Activated CD4-positive, alpha-beta T cell treated with anti-CD3 and anti-CD28 coated beads, Interleukin-2, amount 50 U/mL, for 16 hours (primary cell): ENCODE measurements around the gene CFAP97D1.

Experiments used
- DNase-seq: peaks from one replicate; pipeline ENCODE4 v3.0.0-alpha.2; 2020

CFAP97D1 gene

GRCh38 chr17:43780135-43780534 lies at the start of gene CFAP97D1:
Gene CFAP97D1, plus strand, starts transcription at chr17:43780435. Its CDS starts 28 bp downstream, at chr17:43780463.
- no peak for DNase-seq

- DNase-seq = no peak
Measured at GRCh38 chr17:43732958-43733357, 47.3 kb upstream of the CFAP97D1 start.

- DNase-seq = no peak
Measured at GRCh38 chr17:43733956-43734355, 46.3 kb upstream of the CFAP97D1 start.

- no peak for DNase-seq
Measured at GRCh38 chr17:43734376-43734775, 45.9 kb upstream of the CFAP97D1 start.

GRCh38 chr17:43736389-43736788 lies 43.8 kb upstream of the CFAP97D1 start:
- no peak for DNase-seq

- DNase-seq = no peak
Measured at GRCh38 chr17:43737722-43738121, 42.5 kb upstream of the CFAP97D1 start.

- DNase-seq = no peak
Measured at GRCh38 chr17:43740541-43740940, 39.7 kb upstream of the CFAP97D1 start.

GRCh38 chr17:43741636-43742035 lies 38.6 kb upstream of the CFAP97D1 start:
- no peak for DNase-seq

- DNase-seq = no peak
Measured at GRCh38 chr17:43745541-43745940, 34.7 kb upstream of the CFAP97D1 start.

GRCh38 chr17:43750153-43750552 lies 30.1 kb upstream of the CFAP97D1 start:
- DNase-seq = no peak

- DNase-seq = peak; percentile 36
Measured at GRCh38 chr17:43753493-43754129, 26.6 kb upstream of the CFAP97D1 start.

GRCh38 chr17:43754947-43755346 lies 25.3 kb upstream of the CFAP97D1 start:
- DNase-seq = no peak

GRCh38 chr17:43755389-43755875 lies 24.8 kb upstream of the CFAP97D1 start:
- peak; percentile 24 for DNase-seq

GRCh38 chr17:43756201-43756600 lies 24.0 kb upstream of the CFAP97D1 start:
- DNase-seq = no peak

- DNase-seq = no peak
Measured at GRCh38 chr17:43757171-43757660, 23.0 kb upstream of the CFAP97D1 start.

- DNase-seq = no peak
Measured at GRCh38 chr17:43758086-43758485, 22.1 kb upstream of the CFAP97D1 start.

- DNase-seq = no peak
Measured at GRCh38 chr17:43758497-43759174, 21.6 kb upstream of the CFAP97D1 start, which contains the start of gene SOST. Gene SOST, minus strand, starts transcription at chr17:43758791. Its CDS starts 50 bp downstream, at chr17:43758741.

GRCh38 chr17:43759836-43760235 lies 20.4 kb upstream of the CFAP97D1 start:
- no peak for DNase-seq

- peak; percentile 92 for DNase-seq
Measured at GRCh38 chr17:43760254-43760852, 19.9 kb upstream of the CFAP97D1 start.

- peak; percentile 17 for DNase-seq
Measured at GRCh38 chr17:43766413-43767052, 13.7 kb upstream of the CFAP97D1 start.

- no peak for DNase-seq
Measured at GRCh38 chr17:43767053-43767712, 13.1 kb upstream of the CFAP97D1 start.

GRCh38 chr17:43767713-43768059 lies 12.5 kb upstream of the CFAP97D1 start:
- no peak for DNase-seq

- DNase-seq = no peak
Measured at GRCh38 chr17:43768382-43768781, 11.9 kb upstream of the CFAP97D1 start.
